OCI-LY7 (cell line): Measurements from ENCODE around the gene CACNA2D1. TPM values are rescaled to one million over a fixed set of nuclear protein-coding genes. Genes with fewer than 3 reads are reported as not detected.

ENCODE experiments used
- BruUV-seq: library from RNA; stranded (reverse); fragments of 400-500 nt; replicated peaks from 2 replicates; lab custom pipeline; 2021; lab: Mats Ljungman, UMichigan
- CTCF ChIA-PET: fragments of 300-600 bp; sonication (Branson Sonifier 250); formaldehyde crosslinking; loops from one replicate; lab custom pipeline; 2022; ENCODE audit warnings: antibody characterized with exemption; ENCODE audit not compliant: unreplicated experiment; lab: Charles Lee
- POLR2A ChIA-PET: fragments of 300-600 bp; sonication (Branson Sonifier 250); formaldehyde crosslinking; loops from one replicate; lab custom pipeline; 2022; ENCODE audit warnings: antibody characterized with exemption; lab: Charles Lee
- DNase-seq: peaks from one replicate; pipeline ENCODE4 v3.0.0-alpha.2; 2015; ENCODE audit warnings: low spot score
- H2AFZ ChIP-seq: fragments of 200-600 bp; sonication (generic), shearing (Covaris generic); 2 replicates; pipeline ENCODE4 v1.6.1; 2014; ENCODE audit warnings: mild to moderate bottlenecking, antibody characterized with exemption, low read length, moderate library complexity
- H3K27ac ChIP-seq: fragments of 200-600 bp; sonication (generic); 2 replicates; pipeline ENCODE4 v1.5.1; 2014; ENCODE audit warnings: mixed run types, low read depth, mild to moderate bottlenecking, moderate library complexity, low read length, inconsistent platforms; ENCODE audit not compliant: poor library complexity, severe bottlenecking
- H3K36me3 ChIP-seq: fragments of 200-600 bp; sonication (generic); 2 replicates; pipeline ENCODE4 v1.6.1; 2014; ENCODE audit warnings: mild to moderate bottlenecking, antibody characterized with exemption, low read length, moderate library complexity, mixed read lengths; ENCODE audit not compliant: insufficient read depth
- H3K4me1 ChIP-seq: fragments of 200-600 bp; sonication (generic); 2 replicates; pipeline ENCODE4 v1.5.1; 2014; ENCODE audit warnings: mild to moderate bottlenecking, low read length; ENCODE audit not compliant: insufficient read depth, poor library complexity, severe bottlenecking
- H3K4me2 ChIP-seq: fragments of 200-600 bp; sonication (generic); 2 replicates; pipeline ENCODE4 v1.6.1; 2014; ENCODE audit warnings: mild to moderate bottlenecking, low read length
- H3K4me3 ChIP-seq: fragments of 200-600 bp; sonication (generic); 2 replicates; pipeline ENCODE4 v1.5.1; 2014; ENCODE audit warnings: mild to moderate bottlenecking, low read depth, low read length; ENCODE audit not compliant: poor library complexity, severe bottlenecking
- H3K79me2 ChIP-seq: fragments of 200-600 bp; sonication (generic); 2 replicates; pipeline ENCODE4 v1.6.1; 2016; ENCODE audit warnings: low read depth, mild to moderate bottlenecking, low read length, moderate library complexity, mixed read lengths; ENCODE audit not compliant: insufficient read depth
- H3K9me2 ChIP-seq: fragments of 200-600 bp; sonication (generic); 2 replicates; pipeline ENCODE4 v1.6.1; 2016; ENCODE audit warnings: mild to moderate bottlenecking, low read length, mixed read lengths; ENCODE audit not compliant: insufficient read depth
- H3K9me3 ChIP-seq: fragments of 200-600 bp; sonication (generic); 2 replicates; pipeline ENCODE4 v1.6.1; 2014; ENCODE audit warnings: mild to moderate bottlenecking, mixed run types, low read length, mixed read lengths
- H4K20me1 ChIP-seq: fragments of 200-600 bp; sonication (generic); 2 replicates; pipeline ENCODE4 v1.6.1; 2014; ENCODE audit warnings: mild to moderate bottlenecking, antibody characterized with exemption, low read length, moderate library complexity, mixed read lengths; ENCODE audit not compliant: insufficient read depth
- EZH2phosphoT487 ChIP-seq: fragments of 200-600 bp; sonication (generic); IDR thresholded peaks from 2 replicates; pipeline ENCODE4 v1.6.1; 2018; ENCODE audit warnings: low read depth, borderline replicate concordance, mild to moderate bottlenecking, mixed run types, antibody characterized with exemption, low read length, moderate library complexity, mixed read lengths
- intact Hi-C: fragments of 100-400 bp; cut with micrococcal nuclease; formaldehyde crosslinking; loops from one replicate; pipeline ENCODE4 v1.10.0; 2022; ENCODE audit not compliant: unreplicated experiment
- total RNA-seq, 2 experiments: library from RNA; depleted of rRNA in 1 of 2; stranded (reverse); fragments of >200 nt in 1 of 2; shearing (Covaris generic) in 1 of 2; gene quantifications; 2 replicates each; pipeline ENCODE4 v1.2.3, GENCODE V29; 2014 to 2022
- TF ChIP-seq, protein P1 (sequence below): fragments of 200-600 bp; sonication (generic); conservative IDR thresholded peaks from 2 replicates; pipeline ENCODE4 v1.5.1; 2014; ENCODE audit warnings: mild to moderate bottlenecking, antibody characterized with exemption, low read length, moderate library complexity, mixed read lengths

CACNA2D1 gene
- total RNA-seq, 2 experiments from 2014 or later: not detected

DNA sequence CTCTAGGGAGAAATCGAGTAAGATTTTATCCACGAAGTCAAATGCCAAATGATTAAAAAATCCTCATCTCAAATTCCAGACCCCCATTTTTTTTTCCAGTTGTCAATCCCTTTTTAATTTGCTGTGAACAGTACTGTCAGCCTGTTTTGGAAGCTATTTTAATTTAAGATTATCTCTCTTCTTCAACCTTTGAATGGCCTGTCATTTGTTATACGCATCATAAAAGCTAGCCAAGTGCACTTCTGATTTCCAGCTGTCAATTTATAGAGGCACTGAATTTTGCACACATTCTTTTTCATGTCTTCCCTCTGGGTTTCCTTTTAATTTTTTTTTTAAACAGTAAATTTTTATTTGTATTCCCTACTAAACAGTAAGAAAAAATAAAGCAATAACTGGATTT lies 337.4 kb downstream of the CACNA2D1 start:
- POLR2A ChIA-PET: no interaction called here
- DNase-seq: no peak
- TF ChIP-seq, protein P1, sequence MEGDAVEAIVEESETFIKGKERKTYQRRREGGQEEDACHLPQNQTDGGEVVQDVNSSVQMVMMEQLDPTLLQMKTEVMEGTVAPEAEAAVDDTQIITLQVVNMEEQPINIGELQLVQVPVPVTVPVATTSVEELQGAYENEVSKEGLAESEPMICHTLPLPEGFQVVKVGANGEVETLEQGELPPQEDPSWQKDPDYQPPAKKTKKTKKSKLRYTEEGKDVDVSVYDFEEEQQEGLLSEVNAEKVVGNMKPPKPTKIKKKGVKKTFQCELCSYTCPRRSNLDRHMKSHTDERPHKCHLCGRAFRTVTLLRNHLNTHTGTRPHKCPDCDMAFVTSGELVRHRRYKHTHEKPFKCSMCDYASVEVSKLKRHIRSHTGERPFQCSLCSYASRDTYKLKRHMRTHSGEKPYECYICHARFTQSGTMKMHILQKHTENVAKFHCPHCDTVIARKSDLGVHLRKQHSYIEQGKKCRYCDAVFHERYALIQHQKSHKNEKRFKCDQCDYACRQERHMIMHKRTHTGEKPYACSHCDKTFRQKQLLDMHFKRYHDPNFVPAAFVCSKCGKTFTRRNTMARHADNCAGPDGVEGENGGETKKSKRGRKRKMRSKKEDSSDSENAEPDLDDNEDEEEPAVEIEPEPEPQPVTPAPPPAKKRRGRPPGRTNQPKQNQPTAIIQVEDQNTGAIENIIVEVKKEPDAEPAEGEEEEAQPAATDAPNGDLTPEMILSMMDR: no peak
- TF ChIP-seq EZH2phosphoT487: no peak
- Histone ChIP-seq H3K27ac (no peak overlapping the region), H3K4me2 (no peak overlapping the region), H3K36me3 (no peaks in the 10 kb centered on the region), H3K9me2 (no peaks in the 10 kb centered on the region), H3K79me2 (no peaks in the 10 kb centered on the region), H4K20me1 (no peaks in the 10 kb centered on the region), H3K4me1 (no peaks in the 10 kb centered on the region), H3K9me3 (no peaks in the 10 kb centered on the region), H3K4me3 (no peak overlapping the region), H2AFZ (no peak overlapping the region)
- no TSS peak for BruUV-seq
- intact Hi-C loops: no loop called here
- CTCF ChIA-PET: no interaction called here

DNA sequence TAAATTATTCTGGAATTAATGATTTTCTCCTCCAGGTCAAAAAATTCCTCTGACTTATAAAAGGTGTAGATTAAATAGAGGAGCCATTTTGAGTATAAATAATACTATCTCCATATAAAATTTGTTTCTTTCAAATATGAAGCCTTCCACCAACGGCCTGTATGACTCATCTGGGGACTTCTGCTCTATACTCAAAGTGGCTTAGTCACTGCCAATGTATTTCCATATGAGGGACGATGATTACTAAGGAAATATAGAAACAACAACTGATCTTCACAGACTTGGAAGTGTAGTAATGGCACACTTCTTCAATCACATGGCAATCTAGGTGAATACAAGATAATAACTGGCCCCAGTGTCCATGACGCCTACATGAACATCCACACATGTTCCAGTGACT lies 338.1 kb downstream of the CACNA2D1 start:
- Histone ChIP-seq H3K27ac (no peak overlapping the region), H2AFZ (no peak overlapping the region), H4K20me1 (no peaks in the 10 kb centered on the region), H3K4me3 (no peak overlapping the region), H3K79me2 (no peaks in the 10 kb centered on the region), H3K36me3 (no peaks in the 10 kb centered on the region), H3K9me2 (no peaks in the 10 kb centered on the region), H3K9me3 (no peaks in the 10 kb centered on the region), H3K4me1 (no peaks in the 10 kb centered on the region), H3K4me2 (no peak overlapping the region)
- ChIA-PET POLR2A (interaction anchor here (0.6 kb wide), 1 partner anchor 34 kb away, joined by 3 read pairs; no protein-coding TSS in a partner anchor), CTCF (no interaction called here)
- no peak for TF ChIP-seq EZH2phosphoT487
- TF ChIP-seq, protein P1: no peak
- intact Hi-C loops: no loop called here
- no TSS peak for BruUV-seq
- no peak for DNase-seq

DNA sequence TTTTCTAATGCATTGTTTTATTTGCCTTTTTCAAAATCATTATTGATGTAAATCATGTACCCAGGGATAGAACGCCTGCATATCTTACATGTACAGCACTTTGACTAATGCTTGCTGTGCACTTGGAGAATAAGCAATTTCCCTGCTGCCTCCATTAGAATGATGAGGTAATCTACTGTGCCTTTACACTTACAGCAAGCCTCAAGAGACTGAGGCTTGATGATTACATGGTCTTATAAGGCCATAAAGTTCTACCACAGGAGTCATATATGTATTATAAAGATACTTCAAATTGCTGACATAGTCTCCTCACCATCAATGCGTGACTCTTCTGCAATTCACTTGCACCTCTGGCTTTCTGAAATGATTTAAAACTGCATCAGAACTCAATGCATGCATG lies 345.2 kb downstream of the CACNA2D1 start:
- no peaks in the 10 kb centered on the region for H3K79me2 ChIP-seq
- no peak overlapping the region for H3K4me3 ChIP-seq
- no peak for DNase-seq
- no peak overlapping the region for H3K4me2 ChIP-seq
- intact Hi-C loops: no loop called here
- TF ChIP-seq, protein P1: no peak
- TF ChIP-seq EZH2phosphoT487: no peak
- H2AFZ ChIP-seq: no peak overlapping the region
- no TSS peak for BruUV-seq
- H3K9me2 ChIP-seq: no peaks in the 10 kb centered on the region
- ChIA-PET CTCF (no interaction called here), POLR2A (no interaction called here)
- H3K4me1 ChIP-seq: no peaks in the 10 kb centered on the region
- H3K36me3 ChIP-seq: no peaks in the 10 kb centered on the region
- H3K9me3 ChIP-seq: no peaks in the 10 kb centered on the region
- H4K20me1 ChIP-seq: no peaks in the 10 kb centered on the region
- H3K27ac ChIP-seq: no peak overlapping the region
